Measurements from ENCODE around the gene PTPN1.
"Not testable (repeated sequence)": the region's sequence is repeated elsewhere in the genome, so short reads cannot be mapped to it uniquely, and the experiment has no call there.

The PTPN1 gene

GRCh38 chr20:50595988-50596693 is 86.0 kb downstream of the PTPN1 start:
- no peak for DNase-seq

DNA sequence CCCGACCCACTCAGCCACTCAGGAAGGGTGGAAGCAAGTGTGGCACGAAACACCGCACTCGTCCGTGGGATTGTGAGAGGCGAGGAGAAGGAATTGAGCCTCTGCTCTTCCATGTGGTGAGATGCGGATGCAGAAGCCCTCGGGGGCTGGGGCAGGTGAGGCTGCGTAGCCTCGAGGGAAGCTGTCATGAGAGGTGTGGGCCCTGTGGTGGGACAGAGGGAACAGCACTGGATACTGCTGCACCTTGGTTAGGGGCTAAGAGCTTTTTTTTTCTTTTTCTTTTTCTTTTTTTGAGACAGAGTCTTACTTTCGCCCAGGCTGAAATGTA is 86.5 kb downstream of the PTPN1 start:
- no peak for DNase-seq

DNA sequence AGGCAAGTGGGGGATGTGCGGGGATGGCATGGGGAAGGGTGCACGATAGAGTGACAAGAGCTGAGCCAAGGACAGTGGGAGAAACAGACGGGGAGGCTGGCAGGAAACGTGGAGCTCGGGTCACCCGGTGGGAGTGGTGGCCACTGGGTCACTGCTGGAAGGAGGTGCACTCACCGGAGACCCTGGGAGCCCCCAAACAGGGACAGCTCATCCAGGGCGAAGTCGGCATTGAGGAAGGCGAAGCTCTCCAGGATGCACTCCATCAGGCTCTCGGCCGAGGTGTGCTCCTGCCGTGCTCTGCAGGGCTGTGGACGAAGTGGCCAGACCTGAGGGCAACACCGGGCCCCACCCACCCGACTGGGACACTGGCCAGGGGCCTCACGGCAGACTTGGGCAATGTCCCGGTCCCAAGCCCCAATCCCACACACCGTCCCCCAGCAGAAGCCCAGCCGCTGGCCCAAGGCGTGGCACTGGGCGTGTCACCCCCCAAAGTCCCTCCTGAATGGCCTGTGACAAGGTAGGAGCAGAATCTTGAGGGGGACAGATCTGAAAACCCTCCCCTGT is 87.3 kb downstream of the PTPN1 start:
- DNase-seq = no peak

DNA sequence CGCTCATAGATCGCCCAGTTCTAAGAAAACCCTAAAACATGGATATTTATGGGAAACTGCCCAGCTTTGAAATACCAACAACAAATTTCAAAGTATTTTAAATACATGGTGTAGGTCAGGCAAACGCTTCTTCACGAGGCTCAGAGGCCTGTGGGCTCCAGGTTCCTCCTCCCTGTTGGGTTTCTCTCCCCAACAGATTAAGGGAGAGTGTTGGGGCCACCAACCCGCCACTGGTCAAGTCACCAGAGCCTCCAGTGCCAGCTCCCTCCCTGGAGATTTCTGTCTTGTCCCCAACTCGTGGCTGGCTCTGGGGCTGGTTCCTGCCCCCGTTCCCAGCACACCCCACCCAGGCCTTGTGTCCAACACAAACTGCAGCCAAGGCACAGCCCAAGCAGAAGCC is 87.9 kb downstream of the PTPN1 start:
- DNase-seq = no peak

DNA sequence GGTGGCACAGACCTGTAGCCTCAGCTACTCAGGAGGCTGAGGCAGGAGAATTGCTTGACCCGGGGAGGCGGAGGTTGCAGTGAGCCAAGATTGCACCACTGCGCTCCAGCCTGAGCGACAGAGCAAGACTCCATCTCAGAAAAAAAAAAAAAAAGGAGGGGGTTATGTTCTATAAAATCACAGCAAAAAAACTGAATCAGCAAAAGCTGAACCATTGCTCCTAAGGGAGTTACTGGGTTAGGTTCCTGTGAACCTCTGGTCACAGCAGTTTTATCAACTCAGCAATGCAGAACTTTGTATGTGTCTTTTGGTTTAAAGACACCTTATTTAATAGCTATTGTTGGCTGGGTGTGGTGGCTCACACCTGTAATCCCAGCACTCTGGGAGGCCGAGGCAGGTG is 88.6 kb downstream of the PTPN1 start:
- DNase-seq = not testable (repeated sequence)

DNA sequence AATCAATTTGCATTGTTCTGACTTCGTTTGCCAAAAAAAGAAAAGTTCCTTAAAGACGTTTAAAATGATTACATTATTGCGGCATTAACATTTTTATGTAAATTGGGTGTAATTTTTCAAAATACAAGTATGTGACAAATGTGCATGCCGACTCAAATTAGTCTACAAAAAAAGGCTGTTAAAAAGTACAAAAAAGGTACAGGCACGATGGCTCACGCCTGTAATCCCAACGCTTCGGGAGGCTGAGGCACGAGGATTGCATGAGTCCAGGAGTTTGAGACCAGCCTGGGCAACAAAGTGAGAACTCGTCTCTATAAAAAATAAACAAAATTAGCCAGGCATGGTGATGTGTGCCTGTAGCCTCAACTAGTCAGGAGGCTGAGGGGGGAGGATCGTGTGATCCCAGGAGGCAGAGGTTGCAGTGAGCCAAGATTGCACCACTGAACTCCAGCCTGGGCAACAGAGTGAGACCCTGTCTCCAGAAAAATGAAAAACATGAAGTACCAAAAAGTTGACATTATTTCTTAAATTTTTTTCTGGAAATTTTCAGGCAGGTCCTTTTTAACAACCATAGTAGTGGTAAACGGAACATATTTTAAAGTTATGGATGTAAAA is 90.2 kb downstream of the PTPN1 start:
- no peak for DNase-seq

- no peak for DNase-seq
Measured at GRCh38 chr20:50601511-50602431, 91.6 kb downstream of the PTPN1 start.

DNA sequence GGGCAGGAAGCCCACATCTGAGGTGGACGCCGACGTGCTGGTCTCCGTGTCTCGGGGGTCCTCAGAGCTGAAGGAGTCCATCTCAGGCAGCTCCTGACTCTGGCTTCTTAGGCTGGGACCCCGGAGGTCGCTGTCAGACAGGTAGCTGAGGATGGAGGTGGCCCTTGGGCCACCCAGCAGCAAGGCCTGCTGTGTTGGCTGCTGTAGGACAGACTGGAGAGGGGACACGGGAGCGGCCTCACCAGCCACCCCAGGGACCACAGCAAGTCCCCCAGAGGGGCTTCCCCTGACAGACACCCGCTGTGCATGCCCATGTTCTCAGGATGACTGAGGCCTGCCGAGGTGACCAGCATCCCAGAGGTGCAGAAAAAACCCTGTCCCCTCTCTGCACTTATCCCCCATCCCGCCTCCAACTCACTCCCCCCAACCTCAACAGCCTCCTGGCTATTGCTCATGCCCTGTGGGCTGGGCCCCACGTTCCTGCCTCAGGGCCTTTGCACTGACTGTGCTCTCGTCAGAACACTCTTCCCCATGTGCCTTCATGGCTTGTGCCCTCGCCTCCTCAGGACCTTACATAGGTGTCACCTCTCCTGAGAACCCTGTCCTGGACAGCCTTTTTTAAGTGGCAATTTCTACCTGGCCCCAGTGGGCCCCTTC is 92.4 kb downstream of the PTPN1 start:
- no peak for DNase-seq

DNA sequence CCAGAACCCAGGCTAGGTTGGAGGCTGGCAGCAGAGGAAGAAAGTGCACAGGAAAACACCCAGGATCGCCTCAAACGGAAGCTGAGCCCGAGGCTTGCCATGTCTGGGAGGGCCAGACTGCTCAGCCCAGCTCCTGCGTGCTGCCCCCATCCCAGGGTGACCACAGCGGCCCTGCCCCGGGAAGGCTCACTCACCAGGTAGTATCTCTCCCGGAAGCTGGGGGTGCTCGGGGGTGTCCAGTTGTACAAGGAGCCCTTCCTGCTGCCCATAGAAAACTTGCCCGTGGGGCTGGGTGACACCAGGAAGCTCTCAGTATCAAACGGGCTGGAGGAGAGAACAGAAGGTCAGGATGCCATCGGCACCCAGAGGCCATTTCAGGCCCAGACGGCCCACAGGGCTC is 94.3 kb downstream of the PTPN1 start:
- DNase-seq = no peak

- no peak for DNase-seq
Measured at GRCh38 chr20:50605136-50605535, 95.0 kb downstream of the PTPN1 start.

- no peak for DNase-seq
Measured at GRCh38 chr20:50607436-50607835, 97.3 kb downstream of the PTPN1 start.

- no peak for DNase-seq
Measured at GRCh38 chr20:50607850-50608749, 97.9 kb downstream of the PTPN1 start.

- no peak for DNase-seq
Measured at GRCh38 chr20:50608750-50609104, 98.5 kb downstream of the PTPN1 start.

- no peak for DNase-seq
Measured at GRCh38 chr20:50609438-50609989, 99.3 kb downstream of the PTPN1 start.

DNA sequence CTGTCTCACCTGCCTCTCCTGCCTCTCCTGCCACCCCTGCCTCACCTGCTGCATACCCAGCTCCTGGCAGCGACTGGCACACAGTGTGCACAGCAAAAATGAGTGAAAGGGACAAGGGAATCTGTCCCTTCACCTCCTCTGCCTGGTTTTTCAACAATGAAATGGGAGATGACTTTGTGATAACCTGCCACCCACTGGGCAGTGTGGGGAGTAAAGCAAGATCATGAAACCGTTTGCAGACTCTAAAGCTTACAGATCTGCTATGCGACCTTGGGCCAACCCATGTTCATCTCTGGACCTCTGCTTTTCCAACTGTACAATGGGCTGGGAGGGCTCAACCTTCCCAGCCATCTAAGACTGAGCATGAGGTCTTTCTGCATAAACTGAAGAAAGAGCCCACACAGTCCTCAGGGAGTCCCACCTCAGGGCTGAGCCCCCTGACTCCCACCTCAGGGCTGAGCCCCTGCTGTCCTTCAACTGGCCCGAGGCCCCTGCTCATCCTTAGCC is 100.1 kb downstream of the PTPN1 start:
- no peak for DNase-seq

DNA sequence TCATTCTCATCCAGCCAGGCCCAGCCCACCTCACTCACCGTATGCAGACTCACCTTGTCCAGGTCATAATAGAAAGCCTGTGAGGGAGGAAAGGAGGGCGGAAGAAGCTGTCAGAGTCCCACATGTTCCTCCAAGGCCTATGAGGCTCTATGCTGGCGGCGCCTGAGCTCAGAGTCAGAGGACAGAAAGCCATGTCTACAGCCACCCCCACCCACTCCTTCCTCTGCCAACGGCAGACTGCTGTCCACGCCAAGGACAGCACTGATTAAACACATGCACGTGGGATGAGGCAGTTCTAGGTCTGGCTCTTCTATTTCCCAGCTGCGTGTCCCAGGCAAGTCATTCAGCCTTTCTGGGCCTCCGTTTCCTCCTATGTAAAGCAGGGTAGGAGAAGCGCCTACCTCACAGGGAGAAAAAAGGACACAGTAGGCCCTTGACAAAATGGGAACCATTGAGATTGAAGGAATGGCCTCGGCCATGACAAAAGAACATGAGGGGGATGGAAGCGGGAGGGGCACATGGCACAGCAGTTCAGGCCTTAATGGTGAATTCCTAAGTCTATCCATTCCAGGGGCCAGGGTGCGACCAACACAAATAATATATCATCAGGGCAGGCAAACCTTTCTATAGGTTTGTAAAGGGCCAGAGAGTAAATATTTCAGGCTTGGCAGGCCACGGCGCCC is 101.1 kb downstream of the PTPN1 start:
- DNase-seq = no peak

DNA sequence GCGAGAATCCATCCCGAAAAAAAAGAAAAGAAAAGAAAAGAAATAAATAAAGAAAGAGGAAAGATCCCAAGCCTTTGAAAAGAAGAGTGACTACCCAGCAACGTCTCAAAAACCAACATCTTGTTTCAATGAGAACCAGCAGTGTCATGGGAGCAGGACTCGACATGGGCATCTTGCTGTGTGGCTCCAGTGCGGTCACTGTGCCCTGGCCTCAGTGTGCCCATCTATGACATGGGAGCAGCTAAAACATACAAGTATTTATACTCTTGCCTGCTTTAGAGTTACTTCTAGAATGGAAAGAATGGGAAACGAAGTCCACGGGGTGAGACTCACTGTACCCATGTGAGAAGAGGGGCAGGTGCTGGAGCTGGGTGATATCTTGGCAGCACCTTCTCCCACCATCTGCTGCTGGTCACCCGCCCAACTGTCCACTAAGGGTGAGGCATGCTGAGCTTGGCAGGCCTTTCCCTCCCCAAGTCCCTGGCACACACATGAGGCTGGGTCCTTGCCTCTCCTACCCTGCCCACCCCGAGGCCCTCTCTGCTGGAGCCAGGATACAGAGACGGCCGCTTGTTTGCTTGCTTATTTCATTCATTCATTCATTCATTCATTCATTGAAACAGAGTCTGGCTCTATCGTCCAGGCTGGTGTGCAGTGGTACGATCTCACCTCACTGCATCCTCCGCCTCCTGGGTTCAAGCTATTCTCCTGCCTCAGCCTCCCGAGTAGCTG is 103.4 kb downstream of the PTPN1 start:
- no peak for DNase-seq

DNA sequence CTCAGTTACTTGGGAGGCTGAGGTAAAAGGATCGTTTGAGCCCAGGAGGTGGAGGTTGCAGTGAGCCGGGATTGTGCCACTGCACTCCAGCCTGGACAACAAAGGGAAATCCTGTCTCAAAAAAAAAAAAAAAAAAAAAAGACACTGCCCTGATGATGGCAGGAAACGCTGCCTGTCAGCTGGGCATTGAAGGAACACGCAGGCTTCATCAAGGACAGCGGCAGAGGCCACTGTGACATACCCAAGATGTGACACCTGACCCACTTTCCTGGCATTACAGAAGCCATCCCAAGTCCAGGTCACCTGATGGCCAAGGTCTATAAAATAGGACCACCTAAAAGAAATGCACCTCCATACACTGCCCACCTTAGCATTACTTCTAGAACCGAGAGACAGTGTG is 105.2 kb downstream of the PTPN1 start:
- no peak for DNase-seq

- DNase-seq = no peak
Measured at GRCh38 chr20:50617022-50617421, 106.8 kb downstream of the PTPN1 start.

DNA sequence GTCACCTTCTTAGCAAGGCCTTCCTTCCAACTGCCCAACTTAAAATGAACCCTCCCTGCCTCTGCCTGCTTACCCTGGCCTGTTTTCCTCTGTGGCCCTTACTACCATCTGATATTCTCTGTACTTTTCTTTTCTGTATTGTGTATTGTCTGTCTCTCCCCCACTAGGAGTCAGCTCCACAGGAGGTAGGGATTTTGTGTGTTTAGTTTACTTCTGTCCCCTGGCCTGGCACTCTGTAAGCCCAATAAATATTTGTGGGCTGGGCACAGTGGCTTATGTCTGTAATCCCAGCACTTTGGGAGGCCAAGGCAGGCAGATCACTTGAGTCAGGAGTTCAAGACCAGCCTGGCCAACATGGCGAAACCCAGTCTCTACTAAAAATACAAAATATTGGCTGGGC is 108.4 kb downstream of the PTPN1 start:
- DNase-seq = no peak
